Measurements from ENCODE around the gene CAMK2B.

The CAMK2B gene

GRCh38 chr7:44311561-44312495, 13.6 kb downstream of the CAMK2B start:
- no peak for TF ChIP-seq CTCF (IDR thresholded peaks at IDR 0.05; ENCODE audit: low read depth, low read length)
- no peak for DNase-seq (ENCODE audit: low read depth in 2 of 2)
- H3K4me3 ChIP-seq (replicated peaks in 1 of 2; ENCODE audit: low read depth in 2 of 2, low read length in 2 of 2), result no peak overlapping the region

DNA sequence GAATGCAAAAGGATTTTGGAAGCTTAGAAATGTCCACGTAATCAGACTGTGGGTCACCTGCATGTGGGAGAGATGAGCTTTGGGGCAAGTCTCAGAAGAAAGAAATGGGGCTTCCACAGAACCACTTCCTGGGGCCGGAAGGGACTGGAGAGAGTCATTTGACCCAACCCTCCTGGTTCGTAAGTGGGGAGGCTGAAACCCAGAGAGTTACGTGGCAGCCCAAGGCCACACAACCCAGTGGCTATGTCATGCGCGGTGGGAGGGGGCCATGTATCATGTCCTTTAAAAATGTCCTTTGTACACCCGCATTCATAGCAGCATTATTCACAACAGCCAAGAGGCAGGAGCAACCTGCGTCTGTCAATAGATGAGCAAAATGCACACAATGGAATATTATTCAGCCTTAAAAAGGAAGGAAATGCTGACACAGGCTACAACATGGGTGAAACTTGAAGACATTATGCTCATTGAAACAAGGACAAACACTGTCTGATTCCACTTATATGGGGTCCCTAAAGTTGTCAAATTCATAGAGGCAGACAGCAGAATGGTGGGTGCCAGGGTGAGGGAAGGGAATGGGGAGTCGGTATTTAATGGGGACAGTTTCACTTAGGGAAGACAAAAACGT, 15.1 kb downstream of the CAMK2B start:
- DNase-seq (ENCODE audit: low read depth in 2 of 2), result peak in 1 of 2 donors; percentile 11
- no peak overlapping the region for H3K4me3 ChIP-seq (replicated peaks in 1 of 2; ENCODE audit: low read depth in 2 of 2, low read length in 2 of 2)
- TF ChIP-seq CTCF (IDR thresholded peaks at IDR 0.05; ENCODE audit: low read depth, low read length), result no peak

DNA sequence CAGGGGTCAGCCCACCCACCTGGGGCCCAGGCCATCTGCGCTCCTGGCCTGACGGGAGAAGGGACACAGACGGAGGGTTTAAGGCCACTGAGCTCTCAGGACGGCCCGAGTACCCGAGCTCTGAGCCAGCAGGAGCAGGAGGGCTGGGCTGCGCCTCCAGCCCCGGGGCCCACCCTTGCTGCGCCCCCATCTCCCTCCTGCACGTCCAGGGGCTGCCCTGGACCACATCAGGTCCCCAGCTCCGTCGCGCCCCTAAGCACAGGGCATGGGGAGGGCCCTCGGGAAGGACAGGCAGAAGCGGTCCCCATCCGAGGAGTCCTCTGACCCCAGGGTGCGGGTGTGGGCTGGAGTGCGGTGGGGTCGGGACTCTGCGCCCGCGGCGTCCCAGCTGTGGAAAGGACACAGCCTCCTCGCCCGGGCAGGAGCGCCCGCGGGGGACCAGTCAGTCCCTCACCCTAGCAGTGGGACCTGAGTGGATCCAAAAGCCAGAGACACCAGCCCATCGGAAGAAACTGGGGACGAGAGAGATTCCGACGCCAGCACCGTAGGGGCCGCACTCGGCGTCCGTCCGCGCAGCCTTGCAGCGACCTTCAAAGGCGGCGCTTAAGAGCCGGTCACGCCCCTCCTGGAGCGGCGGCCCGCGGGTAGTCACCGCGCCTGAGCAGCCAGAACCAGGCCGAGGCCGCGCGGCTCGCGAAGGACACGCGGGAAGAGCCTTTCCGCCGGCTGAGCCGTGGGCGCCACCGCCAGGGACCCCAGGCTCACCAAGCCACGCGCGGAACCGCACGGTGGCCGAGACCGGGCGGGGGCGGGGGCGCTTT, 15.9 kb downstream of the CAMK2B start:
- peak overlapping the region; percentile 24 to 35 for H3K4me3 ChIP-seq (replicated peaks in 1 of 2; ENCODE audit: low read depth in 2 of 2, low read length in 2 of 2)
- TF ChIP-seq CTCF (IDR thresholded peaks at IDR 0.05; ENCODE audit: low read depth, low read length), result no peak
- peak; percentile 59 to 71 for DNase-seq (ENCODE audit: low read depth in 2 of 2)

DNA sequence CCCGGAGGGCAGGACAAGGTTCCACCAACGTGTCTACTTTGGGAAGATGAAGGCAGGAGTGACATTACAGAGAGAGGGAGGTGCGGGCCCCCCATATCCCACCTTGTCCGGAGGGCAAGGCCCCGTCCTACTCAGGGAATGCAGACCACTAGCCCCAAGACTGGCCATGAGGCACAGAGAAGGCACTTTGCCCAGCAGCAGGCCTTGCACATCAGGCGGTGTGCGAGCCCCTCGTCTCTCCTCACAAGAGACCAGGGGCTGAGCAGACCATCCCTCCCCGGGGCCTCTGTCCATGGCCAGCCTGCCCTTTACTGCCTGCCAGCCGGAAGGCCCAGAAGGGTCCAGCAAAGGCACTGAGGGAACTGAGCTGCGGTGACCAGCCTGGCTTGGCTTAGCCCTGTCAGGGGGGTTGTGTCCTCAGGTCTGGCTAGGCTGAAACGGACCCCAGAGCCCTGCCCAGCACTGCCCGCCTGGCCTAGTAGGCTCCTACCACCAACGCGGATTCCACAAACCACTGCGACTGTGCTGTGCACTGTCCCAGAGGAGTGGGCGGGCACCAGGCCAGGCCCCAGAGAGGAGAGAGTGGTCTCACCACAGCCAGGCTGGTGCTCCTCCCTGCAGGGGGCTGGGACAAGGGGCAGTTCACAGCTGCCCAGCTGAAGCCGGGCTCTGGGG, 16.7 kb downstream of the CAMK2B start:
- TF ChIP-seq CTCF (IDR thresholded peaks at IDR 0.05; ENCODE audit: low read depth, low read length), result no peak
- no peak for DNase-seq (ENCODE audit: low read depth in 2 of 2)
- no peak overlapping the region for H3K4me3 ChIP-seq (replicated peaks in 1 of 2; ENCODE audit: low read depth in 2 of 2, low read length in 2 of 2)

DNA sequence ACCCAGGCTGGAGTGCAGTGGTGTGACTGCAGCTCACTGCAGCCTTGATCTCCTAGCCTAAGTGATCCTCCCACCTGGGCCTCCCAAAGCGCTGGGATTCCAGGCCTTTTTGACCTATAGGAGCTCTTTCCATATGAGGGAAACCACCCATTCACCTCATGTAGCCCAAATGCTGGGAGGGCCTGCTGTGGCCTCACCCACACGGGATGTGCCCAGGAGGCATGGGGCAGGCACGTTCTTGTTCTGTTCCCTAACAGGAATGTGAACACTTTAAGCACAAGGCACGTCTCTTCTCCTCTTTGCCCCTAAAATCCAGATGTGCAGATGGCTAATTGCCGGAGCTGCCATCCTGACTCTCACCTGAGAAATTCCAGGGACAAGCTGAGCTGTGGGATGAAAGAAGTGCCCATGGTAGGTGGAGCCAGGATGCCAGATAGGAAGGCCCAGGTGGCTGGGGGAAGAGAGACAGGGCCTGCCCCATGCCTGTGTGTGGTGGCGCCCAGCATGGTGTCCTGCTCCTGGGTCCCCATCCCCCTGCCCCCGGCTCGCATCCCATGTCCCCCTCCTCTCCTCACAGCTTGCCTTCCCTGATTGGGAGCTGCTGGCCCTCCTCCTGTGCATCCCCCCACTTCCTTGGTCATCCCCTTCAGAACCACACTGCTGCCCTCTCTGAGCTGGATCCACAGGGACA, 17.3 kb downstream of the CAMK2B start:
- no peak overlapping the region for H3K4me3 ChIP-seq (replicated peaks in 1 of 2; ENCODE audit: low read depth in 2 of 2, low read length in 2 of 2)
- DNase-seq (ENCODE audit: low read depth in 2 of 2), result no peak
- no peak for TF ChIP-seq CTCF (IDR thresholded peaks at IDR 0.05; ENCODE audit: low read depth, low read length)
